ENCODE data around the gene TOLLIP. TPM values are rescaled to one million over a fixed set of nuclear protein-coding genes. Genes with fewer than 3 reads are reported as not detected.
A peak's percentile ranks its signal among the peaks of the same experiment; 100 is the strongest.

Gene TOLLIP
- total and polyA plus RNA-seq, 2 donors = 10.9 to 25.4 TPM

- H3K9me3 ChIP-seq (ENCODE audit: control insufficient read depth in 2 of 2, insufficient read depth in 1 of 2, low read length in 1 of 2) = peaks cover 0 to 15% of the 10 kb centered on the region in 2 donors
- no peak for DNase-seq (ENCODE audit: low read depth in 6 of 9, low spot score in 9 of 9)
- WGBS = 97% methylated on average over 43 of the region's 43 CpGs
- peaks cover 44 to 71% of the 10 kb centered on the region in 2 donors for H3K36me3 ChIP-seq (ENCODE audit: control insufficient read depth in 2 of 2, insufficient read depth in 2 of 2, low read length in 1 of 2)
- no peaks in the 10 kb centered on the region for H3K27me3 ChIP-seq (ENCODE audit: control insufficient read depth in 2 of 2, insufficient read depth in 1 of 2, low read length in 1 of 2)
- no peaks in the 10 kb centered on the region for H3K4me1 ChIP-seq (ENCODE audit: control insufficient read depth in 2 of 2, insufficient read depth in 2 of 2, low read length in 2 of 2)
- no peak overlapping the region for H3K27ac ChIP-seq (ENCODE audit: low read depth in 1 of 2, low read length in 1 of 2)
- no peak overlapping the region for H3K4me3 ChIP-seq (ENCODE audit: low read length in 2 of 2)
Measured at GRCh38 chr11:1290052-1291040, 19.1 kb downstream of the TOLLIP start.

- H3K27me3 ChIP-seq (ENCODE audit: control insufficient read depth in 2 of 2, insufficient read depth in 1 of 2, low read length in 1 of 2) = no peaks in the 10 kb centered on the region
- no peaks in the 10 kb centered on the region for H3K4me1 ChIP-seq (ENCODE audit: control insufficient read depth in 2 of 2, insufficient read depth in 2 of 2, low read length in 2 of 2)
- WGBS = 96% methylated on average over 33 of the region's 33 CpGs
- H3K36me3 ChIP-seq (ENCODE audit: control insufficient read depth in 2 of 2, insufficient read depth in 2 of 2, low read length in 1 of 2) = peaks cover 45 to 77% of the 10 kb centered on the region in 2 donors
- H3K9me3 ChIP-seq (ENCODE audit: control insufficient read depth in 2 of 2, insufficient read depth in 1 of 2, low read length in 1 of 2) = peaks cover 0 to 15% of the 10 kb centered on the region in 2 donors
- H3K4me3 ChIP-seq (ENCODE audit: low read length in 2 of 2) = no peak overlapping the region
- DNase-seq (ENCODE audit: low read depth in 6 of 9, low spot score in 9 of 9) = no peak
- no peak overlapping the region for H3K27ac ChIP-seq (ENCODE audit: low read depth in 1 of 2, low read length in 1 of 2)
Measured at GRCh38 chr11:1289211-1289935, 20.1 kb downstream of the TOLLIP start.

- peaks cover 47 to 81% of the 10 kb centered on the region in 2 donors for H3K36me3 ChIP-seq (ENCODE audit: control insufficient read depth in 2 of 2, insufficient read depth in 2 of 2, low read length in 1 of 2)
- no peak for DNase-seq (ENCODE audit: low read depth in 6 of 9, low spot score in 9 of 9)
- WGBS = 97% methylated on average over 30 of the region's 30 CpGs
- peaks cover 0 to 15% of the 10 kb centered on the region in 2 donors for H3K9me3 ChIP-seq (ENCODE audit: control insufficient read depth in 2 of 2, insufficient read depth in 1 of 2, low read length in 1 of 2)
- no peak overlapping the region for H3K4me3 ChIP-seq (ENCODE audit: low read length in 2 of 2)
- H3K4me1 ChIP-seq (ENCODE audit: control insufficient read depth in 2 of 2, insufficient read depth in 2 of 2, low read length in 2 of 2) = no peaks in the 10 kb centered on the region
- H3K27ac ChIP-seq (ENCODE audit: low read depth in 1 of 2, low read length in 1 of 2) = no peak overlapping the region
- no peaks in the 10 kb centered on the region for H3K27me3 ChIP-seq (ENCODE audit: control insufficient read depth in 2 of 2, insufficient read depth in 1 of 2, low read length in 1 of 2)
Measured at GRCh38 chr11:1288426-1289151, 20.8 kb downstream of the TOLLIP start.

GRCh38 chr11:1287928-1288327, 21.5 kb downstream of the TOLLIP start:
- no peak for DNase-seq (ENCODE audit: low read depth in 6 of 9, low spot score in 9 of 9)
- Histone ChIP-seq H3K36me3 (ENCODE audit: control insufficient read depth in 2 of 2, insufficient read depth in 2 of 2, low read length in 1 of 2) (peaks cover 48 to 80% of the 10 kb centered on the region in 2 donors), H3K4me3 (ENCODE audit: low read length in 2 of 2) (no peak overlapping the region), H3K9me3 (ENCODE audit: control insufficient read depth in 2 of 2, insufficient read depth in 1 of 2, low read length in 1 of 2) (peaks cover 0 to 15% of the 10 kb centered on the region in 2 donors), H3K27ac (ENCODE audit: low read depth in 1 of 2, low read length in 1 of 2) (no peak overlapping the region), H3K4me1 (ENCODE audit: control insufficient read depth in 2 of 2, insufficient read depth in 2 of 2, low read length in 2 of 2) (no peaks in the 10 kb centered on the region), H3K27me3 (ENCODE audit: control insufficient read depth in 2 of 2, insufficient read depth in 1 of 2, low read length in 1 of 2) (no peaks in the 10 kb centered on the region)
- WGBS = 99% methylated on average over 9 of the region's 9 CpGs

DNA sequence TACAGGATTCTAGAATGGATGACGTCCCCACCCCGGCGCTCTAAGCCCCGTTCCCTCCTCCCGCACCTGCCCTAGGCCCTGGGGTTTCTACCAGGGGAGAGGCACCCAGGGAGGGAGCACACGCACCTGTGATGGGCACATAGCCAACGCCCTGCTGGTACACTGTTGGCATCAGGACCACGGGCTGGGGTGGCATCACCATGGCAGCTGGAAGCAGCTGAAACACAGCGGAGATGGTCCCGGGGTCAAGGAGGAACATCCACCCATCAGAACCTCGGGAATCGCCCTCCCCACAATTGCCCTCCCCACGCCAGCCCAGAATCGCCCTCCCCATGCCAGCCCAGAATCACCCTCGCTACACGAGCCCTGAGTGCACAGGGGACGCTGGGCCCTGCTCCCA, 23.6 kb downstream of the TOLLIP start:
- no peak for DNase-seq (ENCODE audit: low read depth in 6 of 9, low spot score in 9 of 9)
- WGBS = 98% methylated on average over 17 of the region's 17 CpGs
- H3K4me3 ChIP-seq (ENCODE audit: low read length in 2 of 2) = no peak overlapping the region

GRCh38 chr11:1285316-1285744, 24.1 kb downstream of the TOLLIP start:
- H3K4me1 ChIP-seq (ENCODE audit: control insufficient read depth in 2 of 2, insufficient read depth in 2 of 2, low read length in 2 of 2) = no peaks in the 10 kb centered on the region
- DNase-seq (ENCODE audit: low read depth in 6 of 9, low spot score in 9 of 9) = no peak
- H3K36me3 ChIP-seq (ENCODE audit: control insufficient read depth in 2 of 2, insufficient read depth in 2 of 2, low read length in 1 of 2) = peaks cover 55 to 81% of the 10 kb centered on the region in 2 donors
- H3K4me3 ChIP-seq (ENCODE audit: low read length in 2 of 2) = no peak overlapping the region
- no peak overlapping the region for H3K27ac ChIP-seq (ENCODE audit: low read depth in 1 of 2, low read length in 1 of 2)
- H3K27me3 ChIP-seq (ENCODE audit: control insufficient read depth in 2 of 2, insufficient read depth in 1 of 2, low read length in 1 of 2) = no peaks in the 10 kb centered on the region
- H3K9me3 ChIP-seq (ENCODE audit: control insufficient read depth in 2 of 2, insufficient read depth in 1 of 2, low read length in 1 of 2) = peaks cover 0 to 15% of the 10 kb centered on the region in 2 donors
- 99% methylated on average over 23 of the region's 23 CpGs for WGBS

More for the DNA sequence above, 23.6 kb downstream of the TOLLIP start:
- Histone ChIP-seq H3K27ac (ENCODE audit: low read depth in 1 of 2, low read length in 1 of 2) (peak overlapping the region in 1 of 2 donors; percentile 2), H3K4me1 (ENCODE audit: control insufficient read depth in 2 of 2, insufficient read depth in 2 of 2, low read length in 2 of 2) (no peaks in the 10 kb centered on the region), H3K27me3 (ENCODE audit: control insufficient read depth in 2 of 2, insufficient read depth in 1 of 2, low read length in 1 of 2) (no peaks in the 10 kb centered on the region), H3K36me3 (ENCODE audit: control insufficient read depth in 2 of 2, insufficient read depth in 2 of 2, low read length in 1 of 2) (peaks cover 54 to 82% of the 10 kb centered on the region in 2 donors), H3K9me3 (ENCODE audit: control insufficient read depth in 2 of 2, insufficient read depth in 1 of 2, low read length in 1 of 2) (peaks cover 0 to 15% of the 10 kb centered on the region in 2 donors)

DNA sequence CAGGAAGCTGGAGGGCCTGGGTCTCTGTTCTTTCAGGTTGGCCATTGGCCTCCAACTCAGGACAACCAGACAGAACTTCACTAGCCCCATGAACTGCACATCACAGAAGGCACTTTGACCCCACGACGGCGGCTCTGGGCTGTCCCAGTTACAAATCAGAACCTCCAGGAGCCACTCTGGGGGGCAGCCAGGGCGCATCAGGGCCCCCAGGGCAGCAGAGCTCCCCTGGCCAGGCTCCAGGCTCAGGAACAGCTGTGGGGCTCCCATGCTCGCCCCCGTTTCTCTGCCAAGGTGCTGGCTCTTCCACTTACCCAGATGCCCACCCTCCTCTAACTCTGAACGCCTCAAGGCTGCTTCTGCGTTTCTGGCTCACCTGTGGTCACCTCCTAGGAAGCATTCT, 25.5 kb downstream of the TOLLIP start:
- H3K4me3 ChIP-seq (ENCODE audit: low read length in 2 of 2) = no peak overlapping the region
- H3K27me3 ChIP-seq (ENCODE audit: control insufficient read depth in 2 of 2, insufficient read depth in 1 of 2, low read length in 1 of 2) = no peaks in the 10 kb centered on the region
- DNase-seq (ENCODE audit: low read depth in 6 of 9, low spot score in 9 of 9) = no peak
- H3K27ac ChIP-seq (ENCODE audit: low read depth in 1 of 2, low read length in 1 of 2) = no peak overlapping the region
- 96% methylated on average over 8 of the region's 8 CpGs for WGBS
- H3K4me1 ChIP-seq (ENCODE audit: control insufficient read depth in 2 of 2, insufficient read depth in 2 of 2, low read length in 2 of 2) = no peaks in the 10 kb centered on the region
- H3K9me3 ChIP-seq (ENCODE audit: control insufficient read depth in 2 of 2, insufficient read depth in 1 of 2, low read length in 1 of 2) = peaks cover 0 to 12% of the 10 kb centered on the region in 2 donors
- H3K36me3 ChIP-seq (ENCODE audit: control insufficient read depth in 2 of 2, insufficient read depth in 2 of 2, low read length in 1 of 2) = peaks cover 48 to 77% of the 10 kb centered on the region in 2 donors

GRCh38 chr11:1283091-1283511, 26.3 kb downstream of the TOLLIP start:
- Histone ChIP-seq H3K36me3 (ENCODE audit: control insufficient read depth in 2 of 2, insufficient read depth in 2 of 2, low read length in 1 of 2) (peaks cover 40 to 70% of the 10 kb centered on the region in 2 donors), H3K4me1 (ENCODE audit: control insufficient read depth in 2 of 2, insufficient read depth in 2 of 2, low read length in 2 of 2) (no peaks in the 10 kb centered on the region), H3K9me3 (ENCODE audit: control insufficient read depth in 2 of 2, insufficient read depth in 1 of 2, low read length in 1 of 2) (peaks cover 0 to 4% of the 10 kb centered on the region in 2 donors), H3K27ac (ENCODE audit: low read depth in 1 of 2, low read length in 1 of 2) (no peak overlapping the region), H3K27me3 (ENCODE audit: control insufficient read depth in 2 of 2, insufficient read depth in 1 of 2, low read length in 1 of 2) (no peaks in the 10 kb centered on the region), H3K4me3 (ENCODE audit: low read length in 2 of 2) (no peak overlapping the region)
- 96% methylated on average over 18 of the region's 18 CpGs for WGBS
- DNase-seq (ENCODE audit: low read depth in 6 of 9, low spot score in 9 of 9) = no peak
